ENCODE measurements around the gene DCUN1D2.
"Not testable (repeated sequence)": the region's sequence is repeated elsewhere in the genome, so short reads cannot be mapped to it uniquely, and the experiment has no call there.

The DCUN1D2 gene

DNA sequence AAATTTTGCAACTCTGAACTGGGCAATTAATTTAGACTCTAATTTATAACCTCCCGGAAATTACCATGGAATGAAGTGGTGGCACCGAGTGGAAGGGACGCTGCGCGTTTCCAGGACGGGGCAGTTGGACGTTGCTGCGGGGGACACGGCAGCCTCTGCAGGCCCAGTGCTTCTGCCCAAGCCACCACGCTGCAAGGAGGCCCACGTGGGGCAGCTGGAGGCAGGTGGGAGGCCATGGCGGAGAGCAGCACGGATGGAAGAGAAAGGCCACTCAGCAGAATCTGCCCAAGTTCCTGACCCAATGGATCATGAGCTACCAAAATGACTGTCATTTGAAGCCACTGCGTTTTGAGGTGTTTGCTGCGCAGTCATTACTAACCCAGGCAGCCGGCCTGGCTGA lies 26.0 kb downstream of the DCUN1D2 start:
- no peak for DNase-seq (ENCODE audit: low spot score)

DNA sequence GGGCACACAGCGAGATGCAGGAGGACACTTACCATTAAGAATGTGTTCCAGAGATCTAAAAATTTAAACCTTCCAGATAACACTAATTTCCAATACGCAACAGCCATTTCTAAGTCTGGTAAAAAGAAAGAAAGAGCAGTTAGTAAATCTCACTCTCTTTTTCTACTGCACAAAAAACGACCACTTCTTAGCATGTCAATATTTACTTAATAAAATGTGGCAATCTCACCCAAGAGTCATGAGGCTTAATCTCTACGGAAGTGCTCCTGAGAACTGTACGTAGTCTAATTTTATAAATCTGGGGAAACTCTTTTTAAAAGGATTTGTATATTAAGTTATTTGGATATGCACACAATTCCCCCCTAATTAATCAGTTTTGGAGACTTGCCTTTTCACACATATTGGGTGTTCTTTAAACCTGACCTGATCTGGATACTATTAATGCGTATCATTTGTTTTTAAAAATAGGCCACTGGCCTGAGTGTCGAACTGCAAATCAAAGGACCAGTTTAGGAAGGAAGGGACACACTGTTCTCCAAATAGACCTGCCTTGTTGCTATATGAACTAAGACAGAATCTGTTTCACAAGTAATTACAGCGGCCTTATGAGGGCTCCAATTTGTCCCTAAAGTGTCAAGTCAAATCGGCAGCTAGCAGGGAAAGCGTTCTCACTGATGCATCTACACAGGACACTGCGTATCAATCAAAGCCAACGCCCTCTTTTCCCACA lies 29.3 kb downstream of the DCUN1D2 start:
- DNase-seq (ENCODE audit: low spot score) = no peak

DNA sequence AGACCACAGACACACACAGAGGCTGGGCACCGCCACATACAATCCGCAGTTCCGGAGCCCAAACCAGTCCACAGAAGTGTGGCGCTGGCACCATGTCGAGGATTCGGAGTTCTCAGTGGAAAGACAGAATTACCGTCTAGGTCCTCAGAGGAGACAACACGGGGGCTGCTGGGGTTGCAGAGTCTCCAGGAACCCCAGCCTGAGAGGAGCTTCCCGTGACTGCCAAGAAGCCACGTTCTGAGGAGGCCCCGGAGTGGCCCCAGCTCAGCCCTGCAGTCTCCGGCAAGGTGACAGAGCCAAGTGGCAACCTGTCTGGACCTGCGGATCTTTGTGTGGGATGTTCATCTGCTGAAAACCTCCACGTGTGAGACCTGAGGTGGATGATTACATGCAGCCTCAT lies 29.9 kb downstream of the DCUN1D2 start:
- DNase-seq (ENCODE audit: low spot score) = no peak

DNA sequence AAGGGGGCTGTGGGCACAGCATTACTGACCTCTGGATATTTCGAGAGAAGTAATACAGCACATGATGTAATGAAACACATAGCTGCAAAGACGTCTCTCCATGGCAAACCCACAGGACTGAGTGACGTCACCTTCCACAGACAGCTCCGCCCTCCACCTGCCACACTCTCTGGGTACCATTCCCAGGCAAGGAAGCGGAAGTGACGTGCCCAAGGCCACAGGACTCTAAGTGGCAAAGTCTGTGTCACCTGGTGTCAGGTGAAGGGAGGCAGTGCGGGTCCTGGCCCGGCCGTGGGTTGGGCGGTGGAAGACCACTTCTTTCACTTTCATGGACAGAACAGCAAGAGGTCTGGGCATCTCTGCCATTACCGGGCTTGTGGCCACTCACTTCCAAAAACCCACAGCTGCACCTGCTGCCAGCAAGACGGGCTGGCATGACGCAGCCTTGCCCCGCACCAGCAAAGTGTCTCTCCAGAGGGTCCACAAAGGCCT lies 30.4 kb downstream of the DCUN1D2 start:
- no peak for DNase-seq (ENCODE audit: low spot score)

DNA sequence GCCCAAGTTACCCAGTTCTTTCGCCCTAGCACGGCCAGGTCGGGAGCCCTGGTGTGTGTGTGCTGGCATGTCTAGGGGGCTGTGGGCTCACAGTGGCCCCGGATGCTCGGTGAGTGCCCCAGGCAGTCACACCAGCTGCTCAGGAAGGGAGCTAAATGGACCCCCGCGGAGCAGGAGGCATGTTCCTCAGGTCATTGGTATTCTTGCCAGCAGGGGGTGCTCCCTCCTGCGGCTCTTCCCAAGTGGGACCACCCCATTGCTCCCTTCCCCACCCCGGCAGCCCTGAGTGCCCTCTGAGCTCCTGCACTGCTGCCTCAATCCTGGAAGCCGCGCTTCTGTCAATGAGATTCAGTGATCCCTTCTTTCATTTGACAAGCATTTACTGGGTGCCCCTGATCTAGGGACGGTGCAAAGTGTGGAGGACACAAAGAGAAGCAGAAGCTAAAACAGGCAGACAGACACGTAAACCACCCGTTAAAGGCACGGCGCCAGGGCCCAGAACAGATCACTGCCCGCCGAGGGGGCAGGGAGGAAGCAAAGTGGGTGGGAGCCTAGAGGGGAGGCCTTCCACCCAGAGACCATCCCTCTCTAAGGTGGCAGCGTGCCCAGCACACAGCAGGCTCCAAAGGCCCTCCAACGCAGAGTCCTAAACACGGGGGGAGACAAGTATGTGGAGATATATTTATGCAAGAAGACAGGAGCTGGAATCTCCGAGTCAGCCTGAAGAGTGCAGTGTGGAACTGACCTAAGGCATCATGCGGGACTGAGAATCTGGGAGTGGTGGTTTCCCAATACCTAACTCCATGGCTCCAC lies 32.1 kb downstream of the DCUN1D2 start:
- DNase-seq (ENCODE audit: low spot score) = no peak

DNA sequence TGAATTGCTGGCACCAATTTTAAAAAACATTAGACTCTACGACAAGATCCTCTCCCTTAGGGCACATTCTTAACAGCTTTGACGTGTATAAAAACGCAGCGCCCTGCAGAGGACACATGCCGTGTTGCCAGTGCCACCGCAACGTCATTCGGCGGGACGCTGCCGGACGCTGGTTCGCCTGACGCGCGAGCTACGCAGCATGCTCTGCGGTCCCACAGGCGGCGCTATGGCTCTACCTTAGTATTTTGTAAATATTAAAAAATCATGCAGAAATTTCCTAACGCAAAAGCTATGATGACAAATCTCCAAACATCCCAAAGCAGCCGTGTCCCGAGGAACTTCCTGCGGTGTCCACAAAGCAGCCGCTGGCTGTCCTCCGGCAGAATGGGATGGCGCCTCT lies 33.0 kb downstream of the DCUN1D2 start:
- DNase-seq (ENCODE audit: low spot score) = no peak

DNA sequence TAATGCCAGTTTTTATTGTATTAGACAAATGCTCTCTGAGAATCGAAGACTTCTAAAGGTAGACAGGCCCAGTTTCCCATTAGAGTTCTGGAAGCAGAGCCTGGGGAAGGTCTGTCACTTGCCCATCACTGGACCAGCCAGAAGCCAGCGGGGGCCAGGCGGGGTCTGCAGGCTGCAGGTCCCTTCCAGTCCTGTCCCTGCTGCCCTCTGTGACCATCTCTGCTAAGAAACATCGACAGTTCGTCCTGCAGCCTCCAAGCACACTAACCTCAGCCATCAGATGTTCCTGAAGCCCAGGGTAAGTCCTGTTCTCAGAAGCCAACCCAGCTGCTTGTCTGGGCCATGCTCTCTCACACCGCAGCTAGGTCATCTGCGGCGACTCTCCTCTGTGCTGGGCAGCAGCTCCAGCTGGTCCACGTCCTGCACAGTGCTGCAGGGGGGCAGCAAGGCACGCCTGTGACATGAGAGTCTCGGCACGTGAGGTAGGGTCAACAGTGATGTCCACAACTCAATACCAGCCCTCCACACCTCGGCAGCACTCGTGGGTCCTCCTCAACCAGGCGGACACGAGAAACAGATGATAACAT lies 34.3 kb downstream of the DCUN1D2 start:
- DNase-seq (ENCODE audit: low spot score) = no peak

DNA sequence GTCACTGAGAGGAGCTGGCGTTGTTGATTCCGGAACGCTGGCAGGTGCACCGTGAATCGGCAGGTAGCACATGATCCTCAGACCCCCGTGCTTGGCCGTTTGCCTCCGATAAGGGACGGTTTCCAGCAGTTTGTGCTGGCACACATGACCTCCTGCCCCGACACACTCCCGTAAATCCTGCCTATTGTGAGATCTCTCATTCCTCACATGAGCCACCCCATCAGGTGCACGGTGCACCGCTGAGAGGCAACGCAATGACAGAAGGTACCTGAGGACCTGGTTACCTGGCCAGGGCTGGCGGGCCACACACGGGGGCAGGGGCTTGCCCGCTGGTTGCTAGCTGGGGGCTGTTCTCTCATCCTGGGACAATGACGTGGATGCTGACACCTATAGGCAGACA lies 35.1 kb downstream of the DCUN1D2 start:
- DNase-seq (ENCODE audit: low spot score) = no peak

DNA sequence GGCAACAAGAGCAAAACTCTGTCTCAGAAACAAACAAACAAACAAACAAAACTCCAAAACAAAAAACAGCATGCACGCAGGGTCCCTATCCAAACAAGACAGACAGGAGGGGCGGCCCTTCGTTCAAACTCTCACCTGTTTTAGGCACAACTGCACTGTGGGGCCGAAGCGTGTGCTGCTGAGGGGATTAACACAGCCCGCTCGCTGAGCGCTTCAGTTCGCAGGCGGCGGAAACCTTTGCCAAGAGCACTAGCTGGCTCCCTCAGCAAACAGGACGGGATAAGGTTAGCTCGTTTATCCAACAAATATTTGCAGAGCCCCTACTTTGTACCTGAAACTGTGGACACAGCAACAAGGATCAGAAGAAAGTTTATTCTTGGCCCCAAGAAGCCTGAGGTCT lies 35.6 kb downstream of the DCUN1D2 start:
- DNase-seq (ENCODE audit: low spot score) = no peak

DNA sequence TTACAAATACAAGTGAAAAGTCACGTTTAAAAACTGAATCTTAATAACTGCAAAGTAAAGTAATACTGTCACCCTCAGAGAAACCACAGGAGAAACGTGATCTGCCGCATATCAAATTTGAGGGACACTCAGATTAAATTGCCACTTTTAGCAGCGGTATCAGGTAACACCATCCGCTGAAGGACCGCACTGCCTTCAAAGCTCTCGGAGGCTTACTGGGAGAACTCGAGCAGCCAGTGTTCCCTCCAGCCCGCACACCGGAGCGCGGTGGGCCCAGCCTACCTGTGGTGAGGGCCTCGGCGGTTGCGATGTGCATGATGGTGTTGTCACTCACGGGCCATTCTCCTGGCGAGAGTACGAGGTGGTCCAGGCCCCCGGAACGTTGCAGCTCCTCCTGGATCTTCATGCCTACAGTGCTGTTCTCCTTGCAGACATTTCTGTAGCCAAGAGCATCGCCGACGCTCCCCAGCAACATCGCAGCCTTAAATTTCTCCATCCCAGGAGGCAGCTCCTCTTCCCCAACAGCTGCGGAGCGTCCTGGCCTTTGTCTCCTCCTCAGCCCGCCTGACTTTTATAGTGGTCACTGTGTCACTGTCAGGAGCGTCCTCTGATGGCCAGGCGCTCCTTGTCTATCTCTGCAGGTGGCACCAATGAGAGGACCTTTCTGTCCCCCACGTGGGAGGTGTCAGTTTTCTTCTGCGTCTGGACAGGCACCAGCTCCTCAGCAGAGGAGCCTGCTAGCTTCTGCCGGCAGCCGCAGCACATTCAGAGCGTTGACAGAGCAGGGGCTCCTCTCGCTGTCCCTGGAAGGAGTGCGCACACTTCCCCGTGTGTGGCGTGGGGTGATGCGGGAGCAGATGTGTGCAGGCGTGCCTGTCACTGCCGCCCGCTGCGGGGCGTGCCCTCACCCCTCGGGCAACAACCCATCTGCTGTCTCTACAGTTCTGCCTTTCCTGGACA lies 37.3 kb downstream of the DCUN1D2 start, which contains the start of gene ADPRHL1:
ADPRHL1 (minus strand) TSS at position 547 of the 960 bp plus-strand sequence; CDS start at position 496, 51 bp downstream.
- DNase-seq (ENCODE audit: low spot score) = no peak

DNA sequence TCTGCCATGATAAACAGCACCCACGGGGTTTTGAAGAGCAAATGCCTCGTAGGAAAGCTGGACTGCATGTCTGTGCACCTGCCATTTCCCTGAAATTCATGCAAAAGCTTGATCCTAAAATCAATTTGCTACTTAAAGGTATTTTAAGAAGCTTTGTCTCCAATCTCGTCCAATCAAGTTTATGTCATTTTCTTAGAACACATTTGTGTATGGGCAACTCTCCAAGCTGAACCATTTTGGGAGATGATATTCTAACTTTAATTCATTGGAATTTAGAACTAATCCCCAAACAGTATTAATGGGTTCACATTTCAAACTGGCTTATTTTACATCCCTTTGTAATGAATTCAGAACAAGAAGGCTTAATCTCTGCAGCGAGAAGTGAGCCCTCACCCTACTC lies 38.0 kb downstream of the DCUN1D2 start:
- no peak for DNase-seq (ENCODE audit: low spot score)

DNA sequence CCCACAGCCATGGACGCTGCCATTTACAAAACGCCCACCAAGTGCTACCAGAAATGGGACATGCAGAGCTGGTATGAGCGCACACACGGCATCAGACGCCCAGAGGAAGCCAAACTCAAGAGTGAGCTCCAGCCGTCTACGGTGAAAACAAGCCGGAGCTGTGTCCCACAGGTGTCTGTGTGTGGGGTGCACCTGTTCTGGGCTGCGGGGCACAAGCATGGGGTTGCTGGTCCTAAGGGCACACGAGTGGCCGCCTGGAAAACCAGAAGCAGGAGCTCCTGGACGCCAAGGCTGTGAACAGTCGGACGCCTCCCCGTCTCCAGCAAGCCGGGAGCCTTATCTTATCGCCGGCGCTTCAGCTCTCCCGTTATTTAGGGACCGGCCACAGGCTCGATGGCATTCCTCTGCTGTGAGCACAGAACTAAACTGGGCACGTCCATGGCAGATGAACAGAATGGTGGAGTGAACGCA lies 38.5 kb downstream of the DCUN1D2 start:
- no peak for DNase-seq (ENCODE audit: low spot score)

DNA sequence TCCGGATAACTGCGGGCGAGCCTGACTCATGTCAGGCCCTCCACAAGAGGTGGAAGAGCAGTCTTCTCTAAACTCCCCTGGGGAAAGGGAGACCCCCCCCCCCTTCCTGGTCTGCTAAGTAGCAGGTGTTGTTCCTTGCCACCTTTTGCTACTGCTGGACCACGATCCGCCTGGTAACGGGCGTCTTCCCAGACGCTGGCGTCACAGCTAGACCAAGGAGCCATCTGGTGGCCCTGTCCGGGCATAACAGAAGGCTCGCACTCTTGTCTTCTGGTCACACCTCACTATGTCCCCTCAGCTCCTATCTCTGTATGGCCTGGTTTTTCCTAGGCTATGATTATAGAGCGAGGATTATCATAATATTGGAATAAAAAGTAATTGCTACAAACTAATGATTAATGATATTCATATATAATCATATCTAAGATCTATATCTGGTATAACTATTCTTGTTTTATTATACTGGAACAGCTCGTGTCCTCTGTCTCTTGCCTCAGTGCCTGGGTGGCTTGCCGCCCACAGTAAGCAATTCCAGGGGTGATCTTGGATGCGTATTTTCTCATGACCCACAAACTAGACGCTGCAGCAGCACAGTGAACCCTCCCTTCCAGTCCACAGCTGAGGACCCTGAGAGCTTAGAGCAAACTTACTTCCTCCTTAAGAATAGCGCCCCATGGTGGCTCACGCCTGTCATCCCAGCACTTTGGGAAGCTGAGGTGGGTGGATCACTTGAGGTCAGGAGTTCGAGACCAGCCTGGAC lies 39.5 kb downstream of the DCUN1D2 start:
- DNase-seq (ENCODE audit: low spot score) = peak; percentile 33

DNA sequence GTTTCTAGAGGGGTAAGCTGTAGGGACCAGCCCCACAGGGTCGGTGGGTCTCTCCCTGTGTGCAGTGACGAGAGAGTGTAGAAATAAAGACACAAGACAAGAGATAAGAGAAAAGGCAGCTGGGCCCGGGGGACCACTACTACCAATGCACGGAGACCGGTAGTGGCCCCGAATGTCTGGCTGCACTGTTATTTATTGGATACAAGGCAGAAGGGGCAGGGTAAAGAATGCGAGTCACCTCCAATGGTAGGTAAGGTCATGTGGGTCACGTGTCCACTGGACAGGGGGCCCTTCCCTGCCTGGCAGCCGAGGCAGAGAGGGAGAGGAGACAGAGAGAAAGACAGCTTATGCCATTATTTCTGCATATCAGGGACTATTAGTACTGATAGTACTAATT lies 40.2 kb downstream of the DCUN1D2 start:
- DNase-seq (ENCODE audit: low spot score) = not testable (repeated sequence)

DNA sequence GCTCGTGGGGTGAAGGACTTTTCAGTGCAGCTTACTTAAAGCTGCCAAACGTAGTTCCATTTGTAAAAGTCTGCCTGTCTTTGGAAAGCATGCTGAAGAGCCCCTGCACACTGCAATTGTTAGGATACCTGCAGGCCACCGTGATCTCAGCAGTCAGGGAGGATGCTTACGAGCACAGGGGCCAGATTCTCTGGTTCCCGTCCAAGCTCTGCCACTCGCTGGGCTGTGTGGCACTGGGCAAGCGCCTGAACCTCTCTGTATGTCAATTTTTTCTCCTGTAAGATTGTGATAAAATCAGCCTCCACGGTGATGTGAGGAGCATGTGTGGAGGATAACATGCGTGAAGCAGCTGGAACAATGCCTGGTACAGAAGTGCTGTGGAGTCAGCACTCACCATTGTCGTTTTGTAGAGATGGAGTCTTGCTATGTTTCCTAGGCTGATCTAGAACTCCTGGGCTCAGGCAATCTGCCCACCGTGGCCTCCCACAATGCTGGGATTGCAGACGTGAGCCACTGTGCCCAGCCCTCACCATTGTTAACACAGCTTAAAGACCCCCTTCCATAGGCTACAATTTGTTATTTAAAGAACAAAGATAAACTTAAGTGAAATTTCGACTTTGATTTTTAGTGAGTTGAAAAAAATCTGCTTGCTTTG lies 40.7 kb downstream of the DCUN1D2 start:
- DNase-seq (ENCODE audit: low spot score) = no peak

DNA sequence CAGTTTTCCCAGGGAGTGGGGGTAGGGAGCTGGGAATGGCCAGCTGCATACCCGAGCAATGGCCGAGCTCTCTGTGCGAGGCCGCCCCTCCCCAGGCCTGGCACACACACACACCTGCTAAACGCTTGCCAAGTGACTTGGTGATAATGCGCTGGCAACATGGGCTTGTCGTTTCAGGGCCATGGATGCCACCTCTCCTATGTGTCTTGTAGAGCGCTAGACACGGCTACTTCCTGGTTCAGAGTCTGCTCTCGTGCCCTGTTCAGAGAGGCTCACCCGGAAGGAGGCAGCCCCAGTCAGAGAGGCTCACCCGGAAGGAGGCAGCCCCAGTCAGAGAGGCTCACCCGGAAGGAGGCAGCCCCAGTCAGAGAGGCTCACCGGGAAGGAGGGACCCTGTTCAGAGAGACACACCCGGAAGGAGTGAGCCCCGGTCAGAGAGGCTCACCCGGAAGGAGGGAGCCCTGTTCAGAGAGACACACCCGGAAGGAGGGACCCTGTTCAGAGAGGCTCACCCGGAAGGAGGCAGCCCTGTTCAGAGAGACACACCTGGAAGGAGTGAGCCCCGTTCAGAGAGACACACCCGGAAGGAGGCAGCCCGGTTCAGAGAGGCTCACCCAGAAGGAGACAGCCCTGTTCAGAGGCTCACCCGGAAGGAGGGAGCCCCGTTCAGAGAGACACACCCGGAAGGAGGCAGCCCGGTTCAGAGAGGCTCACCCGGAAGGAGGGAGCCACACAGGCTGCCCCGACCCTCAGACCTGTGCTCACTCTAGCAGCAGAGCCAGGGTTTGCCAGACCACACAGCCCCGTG lies 41.4 kb downstream of the DCUN1D2 start:
- no peak for DNase-seq (ENCODE audit: low spot score)

DNA sequence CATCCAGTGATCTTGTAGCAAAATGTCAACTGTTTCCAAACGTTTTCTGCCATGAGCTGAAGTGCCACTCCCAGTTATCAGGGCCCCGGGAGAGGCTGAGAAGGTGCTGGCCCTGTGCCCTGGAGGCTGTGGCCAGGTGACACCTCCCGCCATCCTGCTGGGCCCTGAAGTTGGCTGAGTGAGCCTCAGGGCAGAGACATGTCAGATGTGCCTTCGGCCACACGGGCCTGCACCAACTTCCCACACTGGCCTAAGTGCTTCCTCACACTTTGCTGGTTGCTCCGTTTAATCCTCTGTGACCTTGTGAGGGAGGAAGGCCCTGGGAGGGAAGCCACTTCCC lies 42.0 kb downstream of the DCUN1D2 start:
- no peak for DNase-seq (ENCODE audit: low spot score)

DNA sequence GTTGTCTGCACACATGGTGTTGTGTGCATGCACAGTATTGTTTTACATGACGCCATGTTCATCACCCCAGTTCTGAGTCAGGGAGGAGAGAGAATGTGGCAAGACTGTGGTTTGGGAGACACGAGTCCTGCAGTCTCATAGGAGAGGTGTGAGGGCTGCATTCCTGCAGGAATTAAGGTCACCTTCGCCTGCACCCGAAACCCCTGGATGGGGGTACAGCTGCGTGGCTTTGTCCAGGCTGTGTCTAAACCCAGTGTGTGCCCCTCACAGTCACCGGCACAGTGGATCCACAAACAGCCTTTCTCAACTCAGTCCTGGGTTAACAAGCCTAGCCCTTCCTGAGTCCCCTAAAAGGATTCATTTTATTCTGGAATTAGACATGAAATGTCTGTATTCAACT lies 42.9 kb downstream of the DCUN1D2 start:
- no peak for DNase-seq (ENCODE audit: low spot score)

DNA sequence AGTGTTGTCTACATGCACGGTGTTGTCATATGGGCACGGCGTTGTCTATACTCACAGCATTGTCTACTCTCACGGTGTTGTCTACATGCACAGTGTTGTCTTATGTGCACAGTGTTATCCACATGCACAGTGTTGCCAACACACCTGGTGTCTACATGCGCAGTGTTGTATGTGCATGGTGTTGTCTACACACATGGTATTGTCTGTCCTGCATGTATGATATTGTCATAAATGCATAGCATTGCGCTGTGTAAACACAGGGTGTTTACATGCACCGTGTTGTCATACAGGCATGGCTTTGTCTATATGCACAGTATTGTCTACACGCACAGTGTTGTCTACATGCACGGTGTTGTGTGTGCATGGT lies 44.0 kb downstream of the DCUN1D2 start:
- DNase-seq (ENCODE audit: low spot score) = no peak
